Epithelial cell of prostate (primary cell): Measurements from ENCODE around the gene TCF7L2.

Source experiments
- DNase-seq: peaks from one replicate; pipeline ENCODE4 v3.0.0-alpha.2; 2011; ENCODE audit warnings: low read depth, low spot score
- H3K27ac ChIP-seq: fragments of 450-650 bp; 2 replicates; pipeline ENCODE4 v1.5.1; 2017; ENCODE audit warnings: mild to moderate bottlenecking

TCF7L2 gene

DNA sequence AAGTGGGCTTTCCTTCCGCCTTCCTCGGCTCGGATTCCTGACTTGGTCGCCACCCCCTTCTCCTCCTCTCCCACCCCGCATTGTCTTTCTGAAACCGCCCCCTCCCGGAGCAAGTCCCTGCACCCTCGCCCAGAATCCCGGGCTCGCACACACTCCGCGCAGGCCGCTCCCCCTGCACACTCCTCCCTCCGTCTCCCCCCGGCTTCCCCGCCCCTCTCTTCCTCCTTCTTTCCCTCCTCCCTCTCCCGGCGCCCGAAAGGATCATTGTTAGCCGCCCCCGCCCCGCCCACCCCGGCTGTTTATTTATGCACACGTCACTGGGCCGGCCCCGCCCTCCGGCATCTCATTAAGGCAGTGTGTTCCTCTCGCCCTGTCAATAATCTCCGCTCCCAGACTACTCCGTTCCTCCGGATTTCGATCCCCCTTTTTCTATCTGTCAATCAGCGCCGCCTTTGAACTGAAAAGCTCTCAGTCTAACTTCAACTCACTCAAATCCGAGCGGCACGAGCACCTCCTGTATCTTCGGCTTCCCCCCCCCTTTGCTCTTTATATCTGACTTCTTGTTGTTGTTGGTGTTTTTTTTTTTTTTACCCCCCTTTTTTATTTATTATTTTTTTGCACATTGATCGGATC, at the start of gene TCF7L2:
TCF7L2 (plus strand) TSS at position 373 of the 633 bp plus-strand sequence. CDS start 510 bp downstream, outside the sequence.
- DNase-seq: peak; percentile 82
- H3K27ac ChIP-seq: peak within 1 kb of the TSS; percentile 90

DNA sequence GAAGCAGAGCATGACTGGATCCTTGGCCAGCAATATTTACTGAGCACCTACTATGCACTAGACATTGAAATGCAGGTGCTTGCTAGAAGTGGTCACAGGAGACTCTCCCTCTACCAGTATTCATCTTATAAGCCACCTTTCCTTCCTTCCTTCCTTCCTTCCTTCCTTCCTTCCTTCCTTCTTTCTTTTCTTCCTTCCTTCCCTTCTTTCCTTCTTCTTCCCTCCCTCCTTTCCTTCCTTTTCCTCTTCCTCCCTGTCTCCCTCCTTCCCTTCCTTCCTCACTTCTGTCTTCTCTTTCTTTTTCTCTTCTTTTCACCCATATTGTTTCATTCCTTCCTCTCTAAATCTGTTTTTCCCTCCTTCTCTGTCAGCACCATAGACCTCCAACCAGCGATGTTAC, 47.3 kb upstream of the TCF7L2 start:
- no peak overlapping the region for H3K27ac ChIP-seq
- DNase-seq: no peak

DNA sequence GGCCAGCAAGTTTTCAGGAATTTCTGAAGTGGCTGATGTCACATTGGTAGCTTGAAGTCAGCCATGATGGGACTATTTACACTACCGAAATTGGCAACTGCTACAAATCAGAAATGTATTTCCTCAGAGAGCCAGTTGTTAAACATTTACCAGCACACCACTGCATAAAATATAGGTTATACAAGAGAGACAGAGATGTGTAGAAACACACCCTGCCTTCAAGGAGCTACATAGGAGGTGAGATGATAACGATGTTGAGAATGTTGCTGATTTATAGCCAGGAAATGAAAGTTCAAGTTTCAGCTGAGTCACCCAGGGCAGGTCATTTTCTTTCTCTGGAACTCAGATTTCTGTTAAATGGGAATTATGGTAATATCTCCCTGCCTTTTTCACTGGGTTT, 46.0 kb upstream of the TCF7L2 start:
- peak overlapping the region; percentile 70 for H3K27ac ChIP-seq
- DNase-seq: peak; percentile 43

DNA sequence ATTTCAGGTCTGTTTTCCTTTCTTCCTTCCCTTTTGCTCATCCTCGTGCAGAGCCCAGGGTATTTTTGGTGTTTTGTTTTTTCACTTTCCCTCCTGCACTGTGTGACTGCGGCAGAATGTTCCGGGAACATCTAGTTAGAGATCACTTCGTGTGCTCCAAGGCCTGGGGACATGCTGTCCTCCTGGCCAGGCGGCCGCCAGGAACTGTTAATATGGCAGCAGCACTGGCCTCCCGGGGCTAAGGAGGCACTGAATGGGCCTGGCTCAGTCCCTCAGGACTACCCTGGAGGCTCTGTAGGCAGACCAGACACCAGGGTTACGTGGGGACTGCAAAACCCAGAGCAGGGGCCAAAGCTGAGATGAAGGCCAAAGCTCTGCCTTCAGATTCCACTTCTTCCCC, 43.1 kb upstream of the TCF7L2 start:
- DNase-seq: no peak
- H3K27ac ChIP-seq: no peak overlapping the region

DNA sequence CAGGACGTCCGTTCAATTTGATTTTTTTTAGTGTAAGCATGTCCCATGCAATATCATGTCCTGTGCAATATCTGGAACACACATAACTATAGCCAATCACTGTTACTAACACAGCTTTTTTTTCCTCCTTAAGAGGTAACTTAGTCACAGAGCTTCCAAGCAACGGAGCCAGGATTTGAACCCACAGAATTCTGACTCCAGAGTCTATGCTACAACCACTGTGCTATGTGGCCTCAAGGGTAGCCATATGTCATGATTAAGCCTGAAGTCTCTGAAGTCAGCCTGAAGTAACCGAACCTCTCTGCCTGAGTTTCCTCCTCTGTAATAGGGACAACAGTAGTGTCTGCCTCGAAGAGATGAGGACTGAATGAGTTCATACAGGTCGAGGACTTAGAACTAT, 42.2 kb upstream of the TCF7L2 start:
- no peak overlapping the region for H3K27ac ChIP-seq
- no peak for DNase-seq

DNA sequence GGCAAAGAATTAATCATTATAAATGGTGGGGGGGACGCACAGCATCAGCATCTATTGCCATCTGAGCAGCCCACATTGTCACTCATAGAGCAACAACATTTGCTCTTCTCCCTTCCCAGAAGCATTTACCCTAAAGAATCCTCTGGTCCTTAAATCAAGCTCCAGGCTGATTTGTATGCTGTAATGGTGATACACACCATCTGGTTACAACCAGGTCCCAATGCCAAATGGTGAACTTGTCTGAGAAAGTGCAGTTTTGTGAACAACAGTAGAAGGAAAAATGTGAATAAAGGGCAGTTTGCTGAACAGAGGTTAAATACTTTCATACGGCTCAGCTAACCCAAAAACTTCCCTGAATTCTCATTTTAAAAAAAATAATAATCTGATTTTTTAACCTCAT, 38.8 kb upstream of the TCF7L2 start:
- DNase-seq: no peak
- H3K27ac ChIP-seq: no peak overlapping the region

DNA sequence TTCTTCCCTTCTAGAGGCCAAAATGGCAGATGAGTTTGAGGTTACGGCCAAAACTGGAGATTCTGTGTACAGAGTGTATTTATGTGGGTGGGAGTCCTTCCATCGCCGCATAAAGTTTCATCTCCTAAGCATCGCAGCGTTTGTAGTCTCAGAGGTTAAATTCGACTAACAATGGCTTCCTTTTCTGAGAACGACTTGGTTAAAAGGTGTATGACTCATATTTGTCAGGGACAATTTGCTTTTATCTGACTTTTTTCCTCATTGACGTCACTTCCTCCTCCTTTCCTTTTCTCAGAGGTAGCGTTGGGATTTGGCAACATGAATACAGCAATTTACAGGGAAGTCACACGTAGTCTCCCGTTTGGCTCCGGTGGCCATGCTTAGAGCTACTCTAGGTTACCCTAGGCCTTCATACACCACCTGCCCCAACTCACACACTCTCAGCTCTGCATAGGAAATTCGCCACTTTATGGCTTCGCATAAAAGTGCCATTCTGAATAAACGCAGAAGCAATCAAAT, 37.6 kb upstream of the TCF7L2 start:
- no peak for DNase-seq
- no peak overlapping the region for H3K27ac ChIP-seq

DNA sequence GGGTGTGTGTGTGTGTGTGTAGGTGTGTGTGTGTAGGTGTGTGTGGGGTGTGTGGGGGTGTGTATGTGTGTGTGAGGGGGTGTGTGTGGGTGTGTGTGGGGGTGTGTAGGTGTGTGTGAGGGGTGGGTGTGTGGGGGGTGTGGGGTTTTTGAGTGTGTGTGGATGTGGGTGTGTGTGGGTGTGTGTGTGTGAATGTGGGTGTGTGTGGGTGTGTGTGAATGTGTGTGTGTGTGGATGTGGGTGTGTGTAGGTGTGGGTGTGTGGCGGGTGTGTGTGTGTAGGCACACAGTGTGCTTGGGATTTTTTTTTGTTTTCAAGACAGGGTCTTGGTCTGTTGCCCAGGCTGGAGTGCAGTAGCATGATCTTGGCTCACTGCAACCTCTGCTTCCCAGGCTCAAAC, 36.8 kb upstream of the TCF7L2 start:
- no peak for DNase-seq
- no peak overlapping the region for H3K27ac ChIP-seq

DNA sequence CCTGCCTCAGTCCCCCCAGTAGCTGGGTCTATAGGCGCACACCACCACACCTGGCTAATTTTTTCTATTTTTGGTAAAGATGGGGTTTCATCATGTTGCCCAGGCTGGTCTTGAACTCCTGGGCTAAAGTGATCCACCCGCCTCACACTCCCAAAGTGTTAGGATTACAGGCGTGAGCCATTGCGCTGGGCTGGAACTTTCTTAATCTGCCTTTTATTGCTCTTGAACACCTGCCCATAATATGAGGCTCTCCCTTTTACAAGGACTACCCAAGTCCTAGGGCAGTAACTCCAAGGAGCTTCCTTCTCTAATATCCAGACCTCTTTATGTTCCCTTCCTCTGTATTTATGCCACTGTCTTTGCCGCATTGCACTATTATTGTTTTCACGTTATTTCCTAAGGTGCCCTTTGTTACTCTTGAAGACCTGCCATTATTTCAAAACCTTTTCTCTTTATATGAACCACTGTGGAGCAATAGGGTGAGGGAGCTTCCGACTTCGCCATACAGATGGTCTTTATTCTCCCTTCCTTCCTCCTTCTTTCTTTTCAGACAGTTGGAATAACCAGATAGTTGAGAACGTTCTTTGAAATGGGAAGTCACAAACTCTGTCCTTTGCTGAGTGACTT, 36.3 kb upstream of the TCF7L2 start:
- DNase-seq: no peak
- H3K27ac ChIP-seq: no peak overlapping the region

DNA sequence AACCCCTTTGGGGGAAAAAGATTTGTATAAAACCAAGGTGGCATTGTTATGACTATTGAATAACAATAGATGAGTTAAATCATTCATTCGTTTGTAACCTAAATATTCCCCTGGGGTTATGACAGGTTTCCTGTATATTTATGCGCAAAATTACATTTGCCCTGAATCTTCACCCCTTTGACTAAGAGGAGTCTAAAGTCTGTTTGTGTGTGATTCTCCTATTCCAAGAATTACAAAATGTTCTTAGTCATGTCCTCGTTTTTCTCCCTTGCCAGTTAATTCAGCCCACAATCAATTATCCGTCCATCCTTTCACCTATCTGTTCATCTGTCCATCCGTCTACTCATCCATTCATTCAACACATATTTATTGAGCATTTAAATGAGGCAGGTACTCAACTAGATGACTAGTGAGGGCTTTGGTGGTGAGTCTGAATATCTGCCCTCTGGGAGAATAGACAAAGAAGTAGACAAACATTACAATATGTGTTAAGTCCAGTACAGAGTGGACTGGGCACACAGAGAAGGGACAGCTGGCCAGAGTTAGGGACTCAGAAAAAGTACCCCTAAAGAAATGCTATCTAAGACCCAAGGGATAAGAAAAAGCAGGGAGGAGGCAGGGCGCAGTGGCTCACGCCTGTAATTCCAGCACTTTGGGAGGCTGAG, 35.6 kb upstream of the TCF7L2 start:
- DNase-seq: no peak
- no peak overlapping the region for H3K27ac ChIP-seq

DNA sequence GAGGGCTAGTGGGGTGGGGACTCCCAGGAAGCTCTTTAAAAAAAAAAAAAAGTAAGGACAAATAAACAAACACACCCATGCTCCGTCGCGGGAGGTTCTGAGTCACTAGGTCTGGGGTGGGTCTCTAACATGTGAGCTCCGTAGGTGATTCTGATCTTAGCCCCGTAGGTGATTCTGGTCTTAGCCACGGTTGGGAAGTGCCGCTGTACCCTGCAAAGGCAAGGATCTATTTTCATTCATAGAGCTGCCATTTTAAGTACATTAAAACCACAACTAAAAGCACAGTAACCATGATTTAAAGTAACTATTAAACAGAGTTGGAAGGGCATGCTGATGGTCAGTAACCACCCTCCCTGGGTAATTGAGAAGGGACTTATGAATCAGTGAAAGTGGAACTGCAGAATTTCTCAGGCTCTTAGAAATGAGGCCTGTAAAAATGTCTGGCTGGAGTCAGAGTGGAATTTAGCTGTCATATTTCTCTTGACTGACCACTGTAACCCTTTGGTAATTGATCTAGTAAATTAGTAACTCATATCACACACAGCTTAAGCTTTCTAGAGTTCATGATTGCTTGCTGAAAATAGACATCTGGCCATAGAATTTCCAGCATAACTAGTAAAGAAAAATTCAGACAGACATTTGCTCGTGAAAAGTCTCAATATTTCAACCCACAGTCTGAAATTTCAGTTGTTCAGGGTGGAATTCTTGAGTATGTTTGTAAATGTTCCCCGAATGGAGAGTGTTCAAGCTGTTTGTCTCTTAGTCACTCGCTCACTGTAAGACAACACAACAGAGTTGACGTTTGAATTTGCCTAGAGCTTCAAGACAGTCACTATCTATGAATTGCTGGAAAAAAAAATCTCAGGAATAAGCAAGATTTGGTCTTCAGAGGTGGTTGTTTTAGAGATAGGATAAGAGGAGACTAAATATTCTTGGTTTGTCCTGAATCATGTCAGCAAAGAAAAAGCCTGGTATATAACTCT, 34.2 kb upstream of the TCF7L2 start:
- H3K27ac ChIP-seq: peak overlapping the region; percentile 44
- DNase-seq: peak; percentile 48

DNA sequence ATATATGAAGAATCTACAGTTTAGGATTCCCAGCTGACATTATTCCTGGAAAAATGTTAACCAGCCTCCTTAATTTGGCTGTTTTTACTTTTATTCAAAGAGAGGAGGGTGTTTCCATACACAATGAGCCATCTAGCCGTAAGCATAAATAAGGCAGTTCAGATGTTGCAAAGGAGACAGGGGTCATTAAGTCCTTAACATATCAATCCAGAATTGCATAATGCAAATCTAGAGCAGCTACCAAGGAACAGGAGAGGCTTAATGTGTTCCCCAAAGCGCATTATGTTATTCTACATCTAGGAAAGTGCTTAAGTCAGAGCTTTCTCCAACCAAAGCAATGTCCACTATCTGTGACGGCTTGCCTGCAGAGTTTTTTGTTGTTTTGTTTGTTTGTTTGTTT, 32.4 kb upstream of the TCF7L2 start:
- no peak for DNase-seq
- no peak overlapping the region for H3K27ac ChIP-seq

DNA sequence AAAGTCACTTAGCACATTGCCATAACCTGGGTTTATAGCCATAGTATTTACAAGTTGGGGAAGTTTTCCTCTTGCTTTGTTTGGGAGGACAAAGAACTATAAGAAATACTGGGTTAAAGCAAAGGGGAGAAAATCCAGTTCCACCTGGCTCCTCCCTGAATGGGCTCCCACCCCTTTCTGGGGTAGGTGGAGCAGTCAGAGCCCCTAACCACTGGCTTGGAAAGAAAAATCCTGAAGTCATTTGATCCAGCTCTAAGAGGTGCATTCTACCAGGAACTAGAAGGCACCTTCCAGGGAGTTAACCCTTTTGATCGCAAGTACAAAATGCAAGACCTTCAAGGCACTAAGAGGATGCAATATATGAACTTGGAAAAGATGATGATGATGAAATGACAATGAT, 31.3 kb upstream of the TCF7L2 start:
- no peak for DNase-seq

DNA sequence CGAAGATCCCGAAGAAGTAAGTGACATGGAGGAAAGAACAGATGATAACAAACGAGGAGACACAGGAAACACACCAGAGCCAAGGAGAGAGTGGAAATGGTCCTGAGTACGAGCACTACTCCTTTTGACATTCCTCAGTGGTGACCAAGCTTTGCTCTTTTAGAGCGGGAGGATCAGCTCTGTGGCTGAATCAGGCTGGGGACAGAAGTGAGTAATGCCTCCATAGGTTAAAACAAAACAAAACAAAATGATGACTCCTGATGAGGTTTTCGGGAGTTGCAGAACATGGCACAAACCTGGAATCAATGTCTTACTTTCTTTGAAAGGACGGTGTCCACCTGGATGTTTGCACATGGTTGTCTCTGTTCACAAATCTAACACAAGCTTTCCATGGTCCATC, 30.3 kb upstream of the TCF7L2 start:
- peak; percentile 54 for DNase-seq

More for the DNA sequence above, 31.3 kb upstream of the TCF7L2 start:
- H3K27ac ChIP-seq: no peak overlapping the region

DNA sequence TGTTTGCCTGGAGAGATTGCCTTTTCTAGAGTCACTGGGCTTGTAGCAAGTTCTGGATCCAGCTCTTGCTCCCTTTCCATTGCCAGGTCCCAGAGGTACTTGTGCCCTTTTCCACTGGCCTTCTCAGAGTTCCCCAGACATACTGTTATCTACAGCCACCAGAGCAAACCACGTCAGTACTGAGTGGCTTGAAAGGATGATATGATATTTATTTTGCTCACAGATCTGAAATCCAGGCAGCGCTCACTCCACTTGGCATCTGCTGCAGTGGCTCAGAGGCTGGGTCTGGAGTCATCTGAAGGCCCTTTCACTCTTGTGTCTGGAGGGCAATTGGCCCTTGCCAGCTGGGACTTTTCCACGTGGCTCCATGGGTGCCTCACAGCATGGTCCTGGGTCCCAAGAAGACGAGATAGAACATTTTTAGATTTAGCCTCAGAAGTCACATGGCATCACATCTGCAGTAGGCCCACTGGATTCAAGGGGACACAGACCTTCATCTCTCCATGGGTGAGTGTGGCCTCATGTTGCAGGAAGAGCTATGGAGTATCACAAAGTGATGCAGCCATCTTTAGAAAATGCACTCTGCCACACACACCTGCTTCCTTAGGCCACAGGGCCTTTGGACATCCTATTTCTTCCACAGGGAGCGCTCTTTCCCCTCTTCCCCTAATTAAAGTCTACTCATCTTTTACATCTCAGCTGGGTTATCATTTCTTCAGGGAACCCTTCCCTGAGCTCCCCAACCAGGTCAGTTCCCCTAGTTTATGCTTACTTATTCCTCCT, 22.9 kb upstream of the TCF7L2 start:
- DNase-seq: no peak
- no peak overlapping the region for H3K27ac ChIP-seq

More for the DNA sequence above, 30.3 kb upstream of the TCF7L2 start:
- H3K27ac ChIP-seq: peak overlapping the region; percentile 20

DNA sequence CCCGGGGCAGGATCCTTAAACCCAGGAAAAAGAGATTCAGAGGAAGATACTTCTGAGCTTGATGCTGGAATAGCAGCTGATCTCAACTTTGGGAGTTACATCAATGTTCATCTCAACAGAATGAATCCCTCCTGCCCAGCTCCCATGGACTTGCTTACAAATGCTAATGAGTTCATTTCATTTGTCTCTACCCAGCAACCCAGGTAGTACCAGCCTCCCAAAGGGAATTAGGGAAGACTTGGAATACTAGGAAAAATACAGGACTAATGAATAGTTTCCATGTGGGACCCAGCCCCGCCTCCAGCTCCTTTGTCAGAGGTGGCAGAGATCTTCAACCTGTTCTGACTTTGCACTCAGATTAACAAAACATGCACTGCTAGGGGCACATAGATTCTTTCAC, 22.1 kb upstream of the TCF7L2 start:
- DNase-seq: no peak
- no peak overlapping the region for H3K27ac ChIP-seq

DNA sequence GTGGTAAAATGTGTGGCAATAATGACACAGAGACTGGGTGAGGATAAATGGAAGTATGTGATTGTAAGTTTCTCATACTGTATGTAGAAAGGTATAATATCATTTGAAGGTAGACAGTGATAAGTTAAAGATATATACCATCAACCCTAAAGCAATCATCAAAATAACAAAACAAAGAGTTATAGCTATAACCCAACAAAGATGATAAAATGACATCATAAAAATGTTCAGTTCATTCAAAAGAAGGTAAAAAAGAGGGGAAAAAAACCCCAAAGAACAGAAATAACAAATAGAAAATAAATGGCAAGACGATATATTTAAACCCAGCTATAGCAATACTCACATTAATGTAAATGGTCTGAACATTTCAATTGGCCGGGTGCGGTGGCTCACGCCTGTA, 17.4 kb upstream of the TCF7L2 start:
- no peak overlapping the region for H3K27ac ChIP-seq
- no peak for DNase-seq

DNA sequence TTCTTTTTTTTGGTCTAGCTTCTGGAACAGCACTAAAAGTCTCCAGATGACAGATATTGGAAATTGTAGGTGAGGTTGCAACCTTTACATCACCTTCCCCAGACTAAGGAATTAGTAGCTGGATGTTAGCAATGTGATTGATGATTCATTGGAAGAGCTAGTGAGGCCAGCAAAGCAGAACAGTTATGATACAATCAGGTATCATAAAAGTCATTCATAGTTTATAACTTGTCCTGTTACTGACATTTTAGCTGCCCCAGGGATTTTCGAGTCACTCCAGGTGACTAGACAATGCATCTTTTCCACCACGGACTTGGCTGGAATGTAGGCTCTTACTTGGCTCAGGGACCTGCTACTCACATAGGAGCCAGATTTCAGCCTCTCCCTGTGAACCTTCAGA, 15.9 kb upstream of the TCF7L2 start:
- no peak overlapping the region for H3K27ac ChIP-seq
- DNase-seq: no peak

DNA sequence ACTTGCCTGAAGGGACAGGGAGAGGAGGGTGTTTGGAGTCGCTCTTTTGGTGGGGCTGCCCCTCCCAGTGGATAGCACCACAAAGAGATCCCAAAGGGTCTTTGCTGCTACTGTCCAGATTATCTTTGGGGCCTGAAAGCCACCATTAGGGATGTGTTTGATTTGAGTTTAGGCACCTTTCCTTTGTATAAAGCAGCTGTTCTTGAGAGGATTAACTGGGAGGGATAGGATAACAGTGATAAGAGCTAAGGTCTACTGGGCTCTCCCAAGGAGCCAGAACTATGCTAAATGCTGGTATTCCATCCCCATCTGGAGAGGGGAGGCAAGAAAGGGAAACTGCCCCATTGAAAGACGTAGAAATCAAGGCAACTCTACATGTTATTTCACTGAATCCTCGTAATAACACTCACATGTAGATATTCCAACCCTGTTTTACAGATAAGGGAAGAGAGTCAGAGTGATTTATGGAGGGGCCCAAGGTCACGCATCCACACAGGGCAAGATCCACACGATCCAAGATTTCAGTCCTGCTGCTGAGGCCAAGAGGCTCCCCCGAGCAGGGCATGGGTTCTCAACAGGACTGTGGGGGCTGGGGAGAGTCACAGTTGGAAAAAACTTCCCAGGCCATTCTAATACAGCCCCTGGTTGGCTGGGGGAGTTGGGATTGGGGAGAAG, 11.1 kb upstream of the TCF7L2 start:
- no peak for DNase-seq

More for the DNA sequence above, 11.1 kb upstream of the TCF7L2 start:
- H3K27ac ChIP-seq: no peak overlapping the region
